Ascending aorta (tissue), 2 donors: ENCODE measurements around the gene GFOD1. TPM values are rescaled to one million over a fixed set of nuclear protein-coding genes. Genes with fewer than 3 reads are reported as not detected.

ENCODE experiments used
- DNase-seq, 2 donors: peaks; one replicate each; pipeline ENCODE4 v3.0.0-alpha.2; 2019; ENCODE audit warnings: low spot score in 2 of 2
- H3K27ac ChIP-seq, 2 donors: fragments of 200-600 bp; sonication (generic); one replicate each; pipeline ENCODE4 v1.5.1; 2016 to 2017; ENCODE audit warnings: mild to moderate bottlenecking in 1 of 2
- H3K27me3 ChIP-seq: fragments of 200-600 bp; sonication (generic); one replicate; pipeline ENCODE4 v1.5.1; 2017
- H3K36me3 ChIP-seq, 2 donors: fragments of 200-600 bp; sonication (generic); one replicate each; pipeline ENCODE4 v1.5.1; 2016
- H3K4me1 ChIP-seq, 2 donors: fragments of 200-600 bp; sonication (generic); one replicate each; pipeline ENCODE4 v1.5.1; 2016 to 2017; ENCODE audit warnings: mild to moderate bottlenecking in 1 of 2
- H3K4me3 ChIP-seq, 2 donors: fragments of 200-600 bp; sonication (generic); one replicate each; pipeline ENCODE4 v1.5.1; 2016 to 2017; ENCODE audit warnings: mild to moderate bottlenecking in 1 of 2
- H3K9me3 ChIP-seq, 2 donors: fragments of 200-600 bp; sonication (generic); one replicate each; pipeline ENCODE4 v1.5.1; 2016
- CTCF ChIP-seq, 3 experiments: fragments of 200-600 bp in 2 of 3; fragments of 450-650 bp in 1 of 3; sonication (generic) in 2 of 3; IDR thresholded peaks; one replicate each; pipeline ENCODE4 v1.5.1; 2016 to 2019; ENCODE audit warnings: antibody characterized with exemption in 3 of 3, mild to moderate bottlenecking in 1 of 3, moderate library complexity in 1 of 3
- intact Hi-C: fragments of 100-400 bp; cut with DNase I; formaldehyde crosslinking; loops from one replicate; pipeline ENCODE4 v1.15.1; 2023
- total RNA-seq: library from RNA; depleted of rRNA; stranded (reverse); fragments of >200 nt; gene quantifications from one replicate; pipeline ENCODE4 v1.1.0, GENCODE V29; 2016

GFOD1 gene
- total RNA-seq, 1 donor from 2014 or later: 28.7 TPM

DNA sequence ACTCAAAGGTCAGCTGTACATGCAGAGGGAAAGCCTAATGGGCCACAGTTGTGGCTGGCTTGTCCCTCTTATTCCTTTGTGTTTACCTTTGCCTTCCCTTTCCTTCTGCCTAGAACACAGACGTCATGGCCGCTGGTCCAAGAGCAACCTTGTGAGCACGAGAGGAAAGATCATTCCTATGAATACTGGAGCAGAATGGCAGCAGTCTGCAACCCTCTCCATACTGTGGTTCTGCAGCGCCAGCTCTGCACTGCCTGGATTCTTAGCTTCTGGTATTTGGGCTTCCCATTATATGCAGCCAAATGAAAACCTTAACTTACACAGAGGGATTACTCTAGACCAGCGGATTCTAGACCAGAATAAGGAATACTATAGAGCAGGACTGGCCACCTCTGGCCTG lies 171.5 kb downstream of the GFOD1 start:
- Histone ChIP-seq H3K36me3 (peaks cover 39 to 75% of the 10 kb centered on the region in 2 donors), H3K9me3 (no peaks in the 10 kb centered on the region), H3K27me3 (no peaks in the 10 kb centered on the region), H3K4me1 (no peaks in the 10 kb centered on the region), H3K27ac (no peak overlapping the region), H3K4me3 (no peak overlapping the region)
- DNase-seq: no peak
- intact Hi-C loops: no loop called here
- TF ChIP-seq CTCF (IDR thresholded peaks at IDR 0.05): no peak

DNA sequence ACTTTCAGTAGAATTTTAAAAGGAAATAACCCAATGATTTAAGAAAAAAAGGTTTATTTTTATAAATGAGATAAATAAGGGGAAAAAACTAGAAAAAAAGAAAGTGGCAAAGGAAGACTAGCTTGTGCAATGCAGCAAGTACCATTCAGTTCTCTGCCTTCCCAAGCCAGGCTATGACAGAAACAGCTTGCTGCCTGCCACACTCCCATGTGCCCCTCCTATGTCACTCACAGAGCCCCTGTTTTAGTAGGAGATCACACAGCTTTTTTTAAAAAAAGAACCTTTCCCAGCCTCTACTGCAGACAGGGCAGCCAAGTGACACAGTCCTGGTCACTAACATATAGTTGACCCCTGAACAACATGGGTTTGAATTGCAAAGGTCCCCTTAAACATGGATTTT lies 172.6 kb downstream of the GFOD1 start:
- no peak overlapping the region for H3K4me3 ChIP-seq
- H3K9me3 ChIP-seq: no peaks in the 10 kb centered on the region
- intact Hi-C loops: no loop called here
- no peak overlapping the region for H3K27ac ChIP-seq
- peaks cover 28 to 65% of the 10 kb centered on the region in 2 donors for H3K36me3 ChIP-seq
- H3K4me1 ChIP-seq: no peaks in the 10 kb centered on the region
- no peak for TF ChIP-seq CTCF (IDR thresholded peaks at IDR 0.05)
- H3K27me3 ChIP-seq: no peaks in the 10 kb centered on the region
- no peak for DNase-seq

GRCh38 chr6:13311155-13311554 lies 176.2 kb downstream of the GFOD1 start:
- H3K4me3 ChIP-seq: no peak overlapping the region
- DNase-seq: no peak
- intact Hi-C loops: no loop called here
- H3K27ac ChIP-seq: no peak overlapping the region
- TF ChIP-seq CTCF (IDR thresholded peaks at IDR 0.05): no peak
- H3K9me3 ChIP-seq: no peaks in the 10 kb centered on the region
- peaks cover 19 to 32% of the 10 kb centered on the region in 2 donors for H3K36me3 ChIP-seq
- H3K27me3 ChIP-seq: no peaks in the 10 kb centered on the region
- H3K4me1 ChIP-seq: no peaks in the 10 kb centered on the region

DNA sequence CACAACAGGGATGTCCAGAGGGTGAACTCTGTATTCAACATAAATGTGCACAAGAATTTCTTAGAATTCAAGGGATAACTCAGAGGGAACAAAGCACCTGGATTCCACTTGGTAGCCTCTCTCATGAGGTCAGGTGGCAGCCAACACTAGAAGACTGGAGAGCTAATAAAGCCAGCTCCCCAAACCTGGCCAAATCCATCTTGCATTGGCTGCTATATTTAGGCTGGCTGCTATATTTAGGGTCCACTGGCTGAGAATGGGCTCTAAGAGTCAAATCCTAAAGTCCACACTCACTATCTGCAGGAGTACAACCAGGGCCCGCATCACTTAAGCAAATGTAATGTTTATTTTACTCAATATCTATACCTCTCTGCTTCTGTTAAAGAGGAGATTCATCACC lies 179.1 kb downstream of the GFOD1 start:
- no peaks in the 10 kb centered on the region for H3K27me3 ChIP-seq
- H3K4me1 ChIP-seq: peaks cover 0 to 5% of the 10 kb centered on the region in 2 donors
- H3K9me3 ChIP-seq: no peaks in the 10 kb centered on the region
- no peak for DNase-seq
- TF ChIP-seq CTCF (IDR thresholded peaks at IDR 0.05): no peak
- intact Hi-C loops: no loop called here
- no peak overlapping the region for H3K27ac ChIP-seq
- H3K4me3 ChIP-seq: no peak overlapping the region
- peaks cover 9 to 14% of the 10 kb centered on the region in 2 donors for H3K36me3 ChIP-seq

Other genes starting within 250 kb of the GFOD1 start
- 79.5 TPM for gene TBC1D7, start 159.1 kb downstream of the GFOD1 start, total RNA-seq
- 3.0 TPM for gene SIRT5, start 87.0 kb upstream of the GFOD1 start, total RNA-seq
- 32.2 TPM for gene NOL7, start 127.7 kb upstream of the GFOD1 start, total RNA-seq
- gene RANBP9, start 224.2 kb upstream of the GFOD1 start, total RNA-seq: 26.3 TPM